WTC11 (cell line): ENCODE data around the gene PAWR. TPM values are rescaled to one million over a fixed set of nuclear protein-coding genes. Genes with fewer than 3 reads are reported as not detected.

Experiments
- EMX1 ChIP-seq: fragments of 250-450 bp; sonication (Bioruptor Pico); IDR thresholded peaks from 2 replicates; pipeline ENCODE4 v1.8.0; 2021; ENCODE audit warnings: mild to moderate bottlenecking
- FOXJ3 ChIP-seq: sonication (generic); formaldehyde crosslinking; IDR thresholded peaks from 2 replicates; pipeline ENCODE4 v1.9.0; 2021; ENCODE audit warnings: missing genetic modification reagents, mild to moderate bottlenecking, borderline replicate concordance
- FOXK1 ChIP-seq: sonication (generic); formaldehyde crosslinking; IDR thresholded peaks from 2 replicates; pipeline ENCODE4 v1.8.0; 2022; ENCODE audit warnings: mild to moderate bottlenecking, moderate library complexity, missing genetic modification reagents
- GABPB1 ChIP-seq: sonication (generic); formaldehyde crosslinking; IDR thresholded peaks from 2 replicates; pipeline ENCODE4 v1.8.1; 2023; ENCODE audit warnings: mild to moderate bottlenecking, missing genetic modification reagents
- MXD4 ChIP-seq: fragments of 250-450 bp; sonication (Bioruptor Pico); IDR thresholded peaks from 2 replicates; pipeline ENCODE4 v1.8.0; 2021; ENCODE audit warnings: mild to moderate bottlenecking, moderate library complexity, borderline replicate concordance
- MYBL2 ChIP-seq: sonication (generic); formaldehyde crosslinking; IDR thresholded peaks from 2 replicates; pipeline ENCODE4 v1.8.1; 2023; ENCODE audit warnings: mild to moderate bottlenecking, moderate library complexity, missing genetic modification reagents
- NFE2L1 ChIP-seq: sonication (generic); formaldehyde crosslinking; IDR thresholded peaks from 2 replicates; pipeline ENCODE4 v1.8.1; 2023; ENCODE audit warnings: missing genetic modification reagents
- NR2C2 ChIP-seq: sonication (generic); formaldehyde crosslinking; IDR thresholded peaks from 2 replicates; pipeline ENCODE4 v1.8.0; 2022; ENCODE audit warnings: mild to moderate bottlenecking, missing genetic modification reagents
- SMAD3 ChIP-seq: sonication (generic); formaldehyde crosslinking; IDR thresholded peaks from 2 replicates; pipeline ENCODE4 v1.8.0; 2022; ENCODE audit warnings: missing genetic modification reagents, mild to moderate bottlenecking, borderline replicate concordance
- SOX15 ChIP-seq: fragments of 250-450 bp; sonication (Bioruptor Pico); IDR thresholded peaks from 2 replicates; pipeline ENCODE4 v1.9.0; 2021; ENCODE audit warnings: mild to moderate bottlenecking
- ZBTB21 ChIP-seq: sonication (generic); formaldehyde crosslinking; IDR thresholded peaks from 2 replicates; pipeline ENCODE4 v1.8.1; 2023; ENCODE audit warnings: mild to moderate bottlenecking, missing genetic modification reagents, borderline replicate concordance
- ZNF121 ChIP-seq: sonication (generic); formaldehyde crosslinking; IDR thresholded peaks from 2 replicates; pipeline ENCODE4 v1.8.0; 2023; ENCODE audit warnings: missing genetic modification reagents
- ZNF138 ChIP-seq: sonication (generic); formaldehyde crosslinking; conservative IDR thresholded peaks from 2 replicates; pipeline ENCODE4 v1.8.1; 2022; ENCODE audit warnings: mild to moderate bottlenecking, moderate library complexity, missing genetic modification reagents
- ZNF263 ChIP-seq: sonication (generic); formaldehyde crosslinking; IDR thresholded peaks from 2 replicates; pipeline ENCODE4 v1.8.1; 2022; ENCODE audit warnings: low read depth, mild to moderate bottlenecking, moderate library complexity, missing genetic modification reagents
- ZNF317 ChIP-seq: sonication (generic); formaldehyde crosslinking; IDR thresholded peaks from 2 replicates; pipeline ENCODE4 v1.8.1; 2023; ENCODE audit warnings: low read depth, mild to moderate bottlenecking, moderate library complexity, missing genetic modification reagents, borderline replicate concordance
- ZNF423 ChIP-seq: fragments of 250-450 bp; sonication (Bioruptor Pico); IDR thresholded peaks from 2 replicates; pipeline ENCODE4 v2.1.2; 2022; ENCODE audit warnings: mild to moderate bottlenecking, moderate library complexity
- total RNA-seq: library from RNA; stranded (reverse); gene quantifications from 3 replicates; pipeline ENCODE4 v1.2.3, GENCODE V29; 2021
- TF ChIP-seq, protein P1 (sequence below): sonication (generic); formaldehyde crosslinking; IDR thresholded peaks from 2 replicates; pipeline ENCODE4 v1.8.1; 2022; ENCODE audit warnings: missing genetic modification reagents, borderline replicate concordance
- TF ChIP-seq, protein P2 (sequence below): fragments of 200-600 bp; IDR thresholded peaks from 2 replicates; pipeline ENCODE4 v1.8.0; 2022; ENCODE audit warnings: antibody characterized with exemption
- TF ChIP-seq, protein P3 (sequence below): sonication (generic); formaldehyde crosslinking; IDR thresholded peaks from 2 replicates; pipeline ENCODE4 v1.8.1; 2023; ENCODE audit warnings: mild to moderate bottlenecking, missing genetic modification reagents, moderate library complexity
- TF ChIP-seq, protein P4 (sequence below): fragments of 250-450 bp; sonication (Bioruptor Pico); IDR thresholded peaks from 2 replicates; pipeline ENCODE4 v1.9.0; 2021; ENCODE audit warnings: mild to moderate bottlenecking
- TF ChIP-seq, protein P5 (sequence below): fragments of 250-450 bp; sonication (Bioruptor Pico); IDR thresholded peaks from 2 replicates; pipeline ENCODE4 v1.9.0; 2021; ENCODE audit warnings: mild to moderate bottlenecking
- TF ChIP-seq, protein P6 (sequence below): sonication (generic); formaldehyde crosslinking; IDR thresholded peaks from 2 replicates; pipeline ENCODE4 v1.8.1; 2023; ENCODE audit warnings: mild to moderate bottlenecking, missing genetic modification reagents
- TF ChIP-seq, protein P7 (sequence below): sonication (generic); formaldehyde crosslinking; IDR thresholded peaks from 2 replicates; pipeline ENCODE4 v1.8.1; 2022; ENCODE audit warnings: mild to moderate bottlenecking, moderate library complexity, missing genetic modification reagents
- TF ChIP-seq, protein P8 (sequence below): sonication (generic); formaldehyde crosslinking; conservative IDR thresholded peaks from 2 replicates; pipeline ENCODE4 v1.8.1; 2022; ENCODE audit warnings: mild to moderate bottlenecking, missing genetic modification reagents
- TF ChIP-seq, protein P9 (sequence below): fragments of 250-450 bp; sonication (Bioruptor Pico); IDR thresholded peaks from 2 replicates; pipeline ENCODE4 v1.9.0; 2021; ENCODE audit warnings: mild to moderate bottlenecking, borderline replicate concordance

PAWR gene
- total RNA-seq, 1 experiment from 2014 or later: 397 TPM

DNA sequence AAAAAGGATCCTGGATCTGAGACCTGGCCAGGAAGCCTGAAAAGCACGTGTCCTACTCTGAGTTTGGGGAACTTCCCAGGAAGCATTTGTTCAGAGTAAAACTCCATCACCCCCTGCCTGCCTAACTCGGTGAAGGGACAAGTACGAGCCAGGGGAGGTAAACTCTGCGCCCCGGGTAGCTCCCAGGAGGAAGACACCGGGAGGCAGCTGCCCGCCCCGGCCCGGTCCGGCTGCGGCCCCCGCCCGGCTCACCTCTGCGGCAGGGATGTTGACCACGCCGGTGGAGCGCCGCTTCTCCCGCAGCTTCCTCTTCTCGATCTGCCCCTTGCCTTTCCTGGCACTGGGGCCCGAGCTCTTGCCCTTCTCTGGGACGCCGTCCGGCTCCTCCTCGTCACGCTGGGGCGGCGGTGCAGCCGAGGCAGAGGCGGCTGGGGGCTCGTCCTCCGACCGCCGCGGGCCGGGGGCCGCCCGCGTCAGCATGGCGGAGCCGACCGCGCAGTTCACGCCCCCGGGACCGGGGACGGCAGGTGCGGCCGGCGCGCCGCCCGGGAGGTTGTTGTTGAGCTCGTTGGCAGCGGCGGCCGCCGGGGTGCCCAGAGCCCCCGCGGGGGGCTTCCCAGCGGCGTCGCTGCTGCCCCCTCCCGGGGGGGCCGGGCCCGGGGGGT, 1.2 kb downstream of the PAWR start (continued):
- TF ChIP-seq, protein P1, sequence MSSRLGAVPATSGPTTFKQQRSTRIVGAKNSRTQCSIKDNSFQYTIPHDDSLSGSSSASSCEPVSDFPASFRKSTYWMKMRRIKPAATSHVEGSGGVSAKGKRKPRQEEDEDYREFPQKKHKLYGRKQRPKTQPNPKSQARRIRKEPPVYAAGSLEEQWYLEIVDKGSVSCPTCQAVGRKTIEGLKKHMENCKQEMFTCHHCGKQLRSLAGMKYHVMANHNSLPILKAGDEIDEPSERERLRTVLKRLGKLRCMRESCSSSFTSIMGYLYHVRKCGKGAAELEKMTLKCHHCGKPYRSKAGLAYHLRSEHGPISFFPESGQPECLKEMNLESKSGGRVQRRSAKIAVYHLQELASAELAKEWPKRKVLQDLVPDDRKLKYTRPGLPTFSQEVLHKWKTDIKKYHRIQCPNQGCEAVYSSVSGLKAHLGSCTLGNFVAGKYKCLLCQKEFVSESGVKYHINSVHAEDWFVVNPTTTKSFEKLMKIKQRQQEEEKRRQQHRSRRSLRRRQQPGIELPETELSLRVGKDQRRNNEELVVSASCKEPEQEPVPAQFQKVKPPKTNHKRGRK (CRISPR knock-in tag): no peak
- no peak for TF ChIP-seq ZNF317 (CRISPR knock-in tag)
- TF ChIP-seq SOX15 (CRISPR knock-in tag): no peak
- TF ChIP-seq, protein P2, sequence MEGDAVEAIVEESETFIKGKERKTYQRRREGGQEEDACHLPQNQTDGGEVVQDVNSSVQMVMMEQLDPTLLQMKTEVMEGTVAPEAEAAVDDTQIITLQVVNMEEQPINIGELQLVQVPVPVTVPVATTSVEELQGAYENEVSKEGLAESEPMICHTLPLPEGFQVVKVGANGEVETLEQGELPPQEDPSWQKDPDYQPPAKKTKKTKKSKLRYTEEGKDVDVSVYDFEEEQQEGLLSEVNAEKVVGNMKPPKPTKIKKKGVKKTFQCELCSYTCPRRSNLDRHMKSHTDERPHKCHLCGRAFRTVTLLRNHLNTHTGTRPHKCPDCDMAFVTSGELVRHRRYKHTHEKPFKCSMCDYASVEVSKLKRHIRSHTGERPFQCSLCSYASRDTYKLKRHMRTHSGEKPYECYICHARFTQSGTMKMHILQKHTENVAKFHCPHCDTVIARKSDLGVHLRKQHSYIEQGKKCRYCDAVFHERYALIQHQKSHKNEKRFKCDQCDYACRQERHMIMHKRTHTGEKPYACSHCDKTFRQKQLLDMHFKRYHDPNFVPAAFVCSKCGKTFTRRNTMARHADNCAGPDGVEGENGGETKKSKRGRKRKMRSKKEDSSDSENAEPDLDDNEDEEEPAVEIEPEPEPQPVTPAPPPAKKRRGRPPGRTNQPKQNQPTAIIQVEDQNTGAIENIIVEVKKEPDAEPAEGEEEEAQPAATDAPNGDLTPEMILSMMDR: no peak
- TF ChIP-seq ZNF138 (CRISPR knock-in tag): no peak
- 0 out of 2 replicates have a peak, but pooled peaks have one; percentile 52 for TF ChIP-seq SMAD3 (CRISPR knock-in tag)
- peak; percentile 87 for TF ChIP-seq ZNF423 (CRISPR knock-in tag)
- TF ChIP-seq FOXJ3 (CRISPR knock-in tag): no peak
- TF ChIP-seq, protein P3, sequence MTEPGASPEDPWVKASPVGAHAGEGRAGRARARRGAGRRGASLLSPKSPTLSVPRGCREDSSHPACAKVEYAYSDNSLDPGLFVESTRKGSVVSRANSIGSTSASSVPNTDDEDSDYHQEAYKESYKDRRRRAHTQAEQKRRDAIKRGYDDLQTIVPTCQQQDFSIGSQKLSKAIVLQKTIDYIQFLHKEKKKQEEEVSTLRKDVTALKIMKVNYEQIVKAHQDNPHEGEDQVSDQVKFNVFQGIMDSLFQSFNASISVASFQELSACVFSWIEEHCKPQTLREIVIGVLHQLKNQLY: no peak
- TF ChIP-seq, protein P4, sequence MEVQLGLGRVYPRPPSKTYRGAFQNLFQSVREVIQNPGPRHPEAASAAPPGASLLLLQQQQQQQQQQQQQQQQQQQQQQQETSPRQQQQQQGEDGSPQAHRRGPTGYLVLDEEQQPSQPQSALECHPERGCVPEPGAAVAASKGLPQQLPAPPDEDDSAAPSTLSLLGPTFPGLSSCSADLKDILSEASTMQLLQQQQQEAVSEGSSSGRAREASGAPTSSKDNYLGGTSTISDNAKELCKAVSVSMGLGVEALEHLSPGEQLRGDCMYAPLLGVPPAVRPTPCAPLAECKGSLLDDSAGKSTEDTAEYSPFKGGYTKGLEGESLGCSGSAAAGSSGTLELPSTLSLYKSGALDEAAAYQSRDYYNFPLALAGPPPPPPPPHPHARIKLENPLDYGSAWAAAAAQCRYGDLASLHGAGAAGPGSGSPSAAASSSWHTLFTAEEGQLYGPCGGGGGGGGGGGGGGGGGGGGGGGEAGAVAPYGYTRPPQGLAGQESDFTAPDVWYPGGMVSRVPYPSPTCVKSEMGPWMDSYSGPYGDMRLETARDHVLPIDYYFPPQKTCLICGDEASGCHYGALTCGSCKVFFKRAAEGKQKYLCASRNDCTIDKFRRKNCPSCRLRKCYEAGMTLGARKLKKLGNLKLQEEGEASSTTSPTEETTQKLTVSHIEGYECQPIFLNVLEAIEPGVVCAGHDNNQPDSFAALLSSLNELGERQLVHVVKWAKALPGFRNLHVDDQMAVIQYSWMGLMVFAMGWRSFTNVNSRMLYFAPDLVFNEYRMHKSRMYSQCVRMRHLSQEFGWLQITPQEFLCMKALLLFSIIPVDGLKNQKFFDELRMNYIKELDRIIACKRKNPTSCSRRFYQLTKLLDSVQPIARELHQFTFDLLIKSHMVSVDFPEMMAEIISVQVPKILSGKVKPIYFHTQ (CRISPR knock-in tag): no peak
- TF ChIP-seq ZNF263 (CRISPR knock-in tag): no peak
- TF ChIP-seq ZNF121 (CRISPR knock-in tag): no peak
- TF ChIP-seq NR2C2 (CRISPR knock-in tag): no peak
- no peak for TF ChIP-seq MYBL2 (CRISPR knock-in tag)
- TF ChIP-seq, protein P5, sequence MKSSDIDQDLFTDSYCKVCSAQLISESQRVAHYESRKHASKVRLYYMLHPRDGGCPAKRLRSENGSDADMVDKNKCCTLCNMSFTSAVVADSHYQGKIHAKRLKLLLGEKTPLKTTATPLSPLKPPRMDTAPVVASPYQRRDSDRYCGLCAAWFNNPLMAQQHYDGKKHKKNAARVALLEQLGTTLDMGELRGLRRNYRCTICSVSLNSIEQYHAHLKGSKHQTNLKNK (CRISPR knock-in tag): no peak
- no peak for TF ChIP-seq MXD4 (CRISPR knock-in tag)
- TF ChIP-seq, protein P6, sequence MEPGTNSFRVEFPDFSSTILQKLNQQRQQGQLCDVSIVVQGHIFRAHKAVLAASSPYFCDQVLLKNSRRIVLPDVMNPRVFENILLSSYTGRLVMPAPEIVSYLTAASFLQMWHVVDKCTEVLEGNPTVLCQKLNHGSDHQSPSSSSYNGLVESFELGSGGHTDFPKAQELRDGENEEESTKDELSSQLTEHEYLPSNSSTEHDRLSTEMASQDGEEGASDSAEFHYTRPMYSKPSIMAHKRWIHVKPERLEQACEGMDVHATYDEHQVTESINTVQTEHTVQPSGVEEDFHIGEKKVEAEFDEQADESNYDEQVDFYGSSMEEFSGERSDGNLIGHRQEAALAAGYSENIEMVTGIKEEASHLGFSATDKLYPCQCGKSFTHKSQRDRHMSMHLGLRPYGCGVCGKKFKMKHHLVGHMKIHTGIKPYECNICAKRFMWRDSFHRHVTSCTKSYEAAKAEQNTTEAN (CRISPR knock-in tag): no peak
- TF ChIP-seq, protein P7, sequence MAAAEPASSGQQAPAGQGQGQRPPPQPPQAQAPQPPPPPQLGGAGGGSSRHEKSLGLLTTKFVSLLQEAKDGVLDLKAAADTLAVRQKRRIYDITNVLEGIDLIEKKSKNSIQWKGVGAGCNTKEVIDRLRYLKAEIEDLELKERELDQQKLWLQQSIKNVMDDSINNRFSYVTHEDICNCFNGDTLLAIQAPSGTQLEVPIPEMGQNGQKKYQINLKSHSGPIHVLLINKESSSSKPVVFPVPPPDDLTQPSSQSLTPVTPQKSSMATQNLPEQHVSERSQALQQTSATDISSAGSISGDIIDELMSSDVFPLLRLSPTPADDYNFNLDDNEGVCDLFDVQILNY (CRISPR knock-in tag): no peak
- TF ChIP-seq FOXK1 (CRISPR knock-in tag): no peak
- no peak for TF ChIP-seq EMX1 (CRISPR knock-in tag)
- TF ChIP-seq, protein P8, sequence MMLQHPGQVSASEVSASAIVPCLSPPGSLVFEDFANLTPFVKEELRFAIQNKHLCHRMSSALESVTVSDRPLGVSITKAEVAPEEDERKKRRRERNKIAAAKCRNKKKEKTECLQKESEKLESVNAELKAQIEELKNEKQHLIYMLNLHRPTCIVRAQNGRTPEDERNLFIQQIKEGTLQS (CRISPR knock-in tag): no peak
- TF ChIP-seq, protein P9, sequence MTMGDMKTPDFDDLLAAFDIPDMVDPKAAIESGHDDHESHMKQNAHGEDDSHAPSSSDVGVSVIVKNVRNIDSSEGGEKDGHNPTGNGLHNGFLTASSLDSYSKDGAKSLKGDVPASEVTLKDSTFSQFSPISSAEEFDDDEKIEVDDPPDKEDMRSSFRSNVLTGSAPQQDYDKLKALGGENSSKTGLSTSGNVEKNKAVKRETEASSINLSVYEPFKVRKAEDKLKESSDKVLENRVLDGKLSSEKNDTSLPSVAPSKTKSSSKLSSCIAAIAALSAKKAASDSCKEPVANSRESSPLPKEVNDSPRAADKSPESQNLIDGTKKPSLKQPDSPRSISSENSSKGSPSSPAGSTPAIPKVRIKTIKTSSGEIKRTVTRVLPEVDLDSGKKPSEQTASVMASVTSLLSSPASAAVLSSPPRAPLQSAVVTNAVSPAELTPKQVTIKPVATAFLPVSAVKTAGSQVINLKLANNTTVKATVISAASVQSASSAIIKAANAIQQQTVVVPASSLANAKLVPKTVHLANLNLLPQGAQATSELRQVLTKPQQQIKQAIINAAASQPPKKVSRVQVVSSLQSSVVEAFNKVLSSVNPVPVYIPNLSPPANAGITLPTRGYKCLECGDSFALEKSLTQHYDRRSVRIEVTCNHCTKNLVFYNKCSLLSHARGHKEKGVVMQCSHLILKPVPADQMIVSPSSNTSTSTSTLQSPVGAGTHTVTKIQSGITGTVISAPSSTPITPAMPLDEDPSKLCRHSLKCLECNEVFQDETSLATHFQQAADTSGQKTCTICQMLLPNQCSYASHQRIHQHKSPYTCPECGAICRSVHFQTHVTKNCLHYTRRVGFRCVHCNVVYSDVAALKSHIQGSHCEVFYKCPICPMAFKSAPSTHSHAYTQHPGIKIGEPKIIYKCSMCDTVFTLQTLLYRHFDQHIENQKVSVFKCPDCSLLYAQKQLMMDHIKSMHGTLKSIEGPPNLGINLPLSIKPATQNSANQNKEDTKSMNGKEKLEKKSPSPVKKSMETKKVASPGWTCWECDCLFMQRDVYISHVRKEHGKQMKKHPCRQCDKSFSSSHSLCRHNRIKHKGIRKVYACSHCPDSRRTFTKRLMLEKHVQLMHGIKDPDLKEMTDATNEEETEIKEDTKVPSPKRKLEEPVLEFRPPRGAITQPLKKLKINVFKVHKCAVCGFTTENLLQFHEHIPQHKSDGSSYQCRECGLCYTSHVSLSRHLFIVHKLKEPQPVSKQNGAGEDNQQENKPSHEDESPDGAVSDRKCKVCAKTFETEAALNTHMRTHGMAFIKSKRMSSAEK (CRISPR knock-in tag): no peak
- no peak for TF ChIP-seq GABPB1 (CRISPR knock-in tag)
- TF ChIP-seq NFE2L1 (CRISPR knock-in tag): 0 out of 2 replicates have a peak, but pooled peaks have one; percentile 23
- TF ChIP-seq ZBTB21 (CRISPR knock-in tag): peak; percentile 23; the same call in 1 of the 2 replicates
